Uterus (tissue), 4 donors: ENCODE data around the gene PRKACA. TPM values are rescaled to one million over a fixed set of nuclear protein-coding genes. Genes with fewer than 3 reads are reported as not detected.
A peak's percentile ranks its signal among the peaks of the same experiment; 100 is the strongest.

ENCODE experiments used
- DNase-seq, 2 donors: peaks; one replicate each; pipeline ENCODE4 v3.0.0-alpha.2; 2019 to 2020
- H3K27ac ChIP-seq, 2 donors: fragments of 200-600 bp; sonication (generic); 1 replicate in 1 of 2; 2 replicates in 1 of 2; pipeline ENCODE4 v1.5.1; 2016 to 2018
- H3K27me3 ChIP-seq, 2 donors: fragments of 200-600 bp; sonication (generic); one replicate each; pipeline ENCODE4 v1.5.1; 2018 to 2019; ENCODE audit warnings: control low read depth in 1 of 2
- H3K36me3 ChIP-seq, 2 donors: fragments of 200-600 bp; sonication (generic); one replicate each; pipeline ENCODE4 v1.5.1; 2019; ENCODE audit warnings: control low read depth in 1 of 2
- H3K4me1 ChIP-seq, 2 donors: fragments of 200-600 bp; sonication (generic); one replicate each; pipeline ENCODE4 v1.5.1; 2018 to 2019; ENCODE audit warnings: control low read depth in 1 of 2
- H3K4me3 ChIP-seq, 2 donors: fragments of 200-600 bp; sonication (generic); 1 replicate in 1 of 2; 2 replicates in 1 of 2; pipeline ENCODE4 v1.5.1; 2018 to 2019; ENCODE audit warnings: mild to moderate bottlenecking in 1 of 2
- H3K9me3 ChIP-seq, 2 donors: fragments of 200-600 bp; sonication (generic); one replicate each; pipeline ENCODE4 v1.5.1; 2019; ENCODE audit warnings: control low read depth in 1 of 2
- CTCF ChIP-seq, 4 experiments: fragments of 200-600 bp in 2 of 4; fragments of 450-650 bp in 2 of 4; sonication (generic) in 2 of 4; IDR thresholded peaks; one replicate each; pipeline ENCODE4 v1.5.1; 2016 to 2019; ENCODE audit warnings: antibody characterized with exemption in 4 of 4, mild to moderate bottlenecking in 2 of 4, moderate library complexity in 1 of 4
- POLR2A ChIP-seq, 2 donors: fragments of 450-650 bp; IDR thresholded peaks; one replicate each; pipeline ENCODE4 v1.6.1; 2016; ENCODE audit warnings: antibody characterized with exemption in 2 of 2, mild to moderate bottlenecking in 1 of 2, moderate library complexity in 1 of 2
- intact Hi-C: fragments of 100-400 bp; cut with DNase I; formaldehyde crosslinking; loops from one replicate; pipeline ENCODE4 v1.15.1; 2023; ENCODE audit warnings: low total_unique reads
- total RNA-seq, 4 donors: library from RNA; depleted of rRNA in 3 of 4; stranded (reverse); fragments of >200 nt in 3 of 4; gene quantifications; one replicate each; pipeline versions ENCODE4 v1.1.0 to v1.2.4, GENCODE V29; 2014 to 2023
- donor health status: DM: yes; HTN: yes; CAD: no.

Gene PRKACA
- total RNA-seq, 4 donors from 2014 or later = 4.9 to 135 (median 74.2) TPM

GRCh38 chr19:14093117-14093823 is 24.3 kb downstream of the PRKACA start:
- no peak for DNase-seq
- TF ChIP-seq POLR2A (IDR thresholded peaks at IDR 0.05) = no peak
- TF ChIP-seq CTCF (IDR thresholded peaks at IDR 0.05) = no peak
- Histone ChIP-seq H3K27me3 (no peaks in the 10 kb centered on the region), H3K4me1 (no peaks in the 10 kb centered on the region), H3K9me3 (peaks cover 0 to 3% of the 10 kb centered on the region in 2 donors), H3K27ac (no peak overlapping the region), H3K4me3 (no peak overlapping the region), H3K36me3 (no peaks in the 10 kb centered on the region)
- intact Hi-C loops = no loop called here

DNA sequence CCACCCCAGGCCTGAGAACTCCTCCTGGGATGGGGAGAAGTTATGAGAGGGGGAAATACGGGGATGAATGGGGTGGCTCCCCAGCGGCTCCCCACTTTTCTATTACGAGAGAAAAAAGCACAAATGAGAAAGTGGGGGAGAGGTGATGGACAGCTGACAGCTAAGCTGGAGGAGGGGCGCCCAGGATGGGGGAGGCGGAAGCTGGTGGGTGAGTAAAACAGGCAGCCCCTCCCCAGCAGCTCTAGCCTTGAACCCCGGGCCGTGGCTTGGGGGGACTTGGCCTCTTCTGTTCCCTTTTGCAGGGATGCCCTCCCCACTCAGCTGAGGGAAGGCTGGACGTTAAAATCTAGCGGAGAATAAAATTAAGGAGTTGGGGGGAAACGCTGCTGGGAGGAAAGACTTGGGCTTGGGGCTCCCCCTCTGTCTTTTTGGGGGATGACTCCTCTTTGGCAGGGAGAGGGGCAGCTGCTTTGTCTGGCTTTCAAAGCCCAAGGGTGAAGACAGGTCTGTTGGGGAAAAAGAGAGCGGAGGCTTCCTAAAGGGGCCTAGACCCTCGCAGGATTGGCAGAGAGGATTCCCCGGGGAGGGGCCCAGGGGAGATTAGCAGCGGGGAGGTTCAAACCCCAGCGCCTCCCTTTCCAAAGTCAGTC is 25.6 kb downstream of the PRKACA start:
- peak overlapping the region; percentile 90 to 91 for H3K27ac ChIP-seq
- H3K27me3 ChIP-seq = no peaks in the 10 kb centered on the region
- intact Hi-C loops = no loop called here
- no peaks in the 10 kb centered on the region for H3K36me3 ChIP-seq
- no peak for TF ChIP-seq CTCF (IDR thresholded peaks at IDR 0.05)
- no peak for TF ChIP-seq POLR2A (IDR thresholded peaks at IDR 0.05)
- H3K4me3 ChIP-seq = peak overlapping the region; percentile 50 to 81
- H3K9me3 ChIP-seq = peaks cover 0 to 3% of the 10 kb centered on the region in 2 donors
- no peaks in the 10 kb centered on the region for H3K4me1 ChIP-seq
- DNase-seq = no peak

DNA sequence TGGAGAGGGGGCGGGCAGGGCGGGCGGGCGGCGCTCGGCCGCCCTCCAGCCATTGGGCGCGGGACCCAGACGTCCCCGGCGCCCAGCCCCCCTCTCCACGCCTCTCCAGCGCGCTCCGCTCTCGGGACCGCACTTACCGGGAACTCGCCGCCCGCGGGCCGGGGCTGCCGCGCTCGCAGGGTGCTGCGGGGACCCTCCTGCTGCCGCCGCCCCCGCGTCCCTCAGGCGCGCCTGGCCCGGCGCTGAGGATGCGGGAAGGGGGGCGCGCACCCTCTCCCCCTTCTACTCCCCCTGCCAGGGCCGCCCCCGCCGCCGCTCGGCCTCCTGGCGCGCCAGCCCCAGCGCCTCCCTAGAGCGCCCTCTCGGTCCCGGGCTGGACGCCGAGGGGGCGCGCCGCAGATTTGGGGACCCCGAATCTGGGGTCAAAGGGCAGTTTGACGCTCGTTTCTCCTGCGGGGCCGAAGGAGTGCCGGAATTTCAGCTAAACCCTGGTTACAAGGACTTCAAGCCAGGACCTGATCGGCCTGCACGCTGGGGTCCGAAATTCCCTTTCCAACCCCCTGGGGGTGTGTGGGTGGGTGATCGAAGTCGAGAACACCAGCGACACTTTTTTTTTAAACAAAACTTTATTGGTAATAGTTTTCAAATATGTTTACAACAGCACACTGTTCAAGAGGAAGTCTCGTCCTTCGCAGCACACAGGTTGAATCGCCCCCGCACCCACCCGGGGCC is 26.3 kb downstream of the PRKACA start:
- Histone ChIP-seq H3K27me3 (no peaks in the 10 kb centered on the region), H3K4me3 (peak overlapping the region; percentile 50 to 81), H3K9me3 (peaks cover 0 to 3% of the 10 kb centered on the region in 2 donors), H3K4me1 (no peaks in the 10 kb centered on the region), H3K27ac (peak overlapping the region; percentile 90 to 91), H3K36me3 (no peaks in the 10 kb centered on the region)
- TF ChIP-seq POLR2A (IDR thresholded peaks at IDR 0.05) = peak; percentile 50 to 86
- peak; percentile 3 to 36 (median 24) for TF ChIP-seq CTCF (IDR thresholded peaks at IDR 0.05)
- intact Hi-C loops = no loop called here
- peak; percentile 51 to 80 for DNase-seq

GRCh38 chr19:14090509-14091080 is 27.0 kb downstream of the PRKACA start, which contains the start of gene SAMD1:
SAMD1 (minus strand) TSS chr19:14090751.
- DNase-seq = peak; percentile 88 to 96
- TF ChIP-seq POLR2A (IDR thresholded peaks at IDR 0.05) (no peak), CTCF (IDR thresholded peaks at IDR 0.05) (no peak)
- intact Hi-C loops = no loop called here
- Histone ChIP-seq H3K27ac (peak within 1 kb of the TSS; percentile 90 to 91), H3K4me1 (no peaks in the 10 kb centered on the region), H3K9me3 (peaks cover 0 to 3% of the 10 kb centered on the region in 2 donors), H3K4me3 (peak within 1 kb of the TSS; percentile 50 to 81), H3K36me3 (no peaks in the 10 kb centered on the region), H3K27me3 (no peaks in the 10 kb centered on the region)
